Measurements from ENCODE around the gene JAG2. TPM values are rescaled to one million over a fixed set of nuclear protein-coding genes. Genes with fewer than 3 reads are reported as not detected.

Gene JAG2
- total RNA-seq, 4 donors from 2014 or later, result 47.4 to 75.4 (median 67.2) TPM

DNA sequence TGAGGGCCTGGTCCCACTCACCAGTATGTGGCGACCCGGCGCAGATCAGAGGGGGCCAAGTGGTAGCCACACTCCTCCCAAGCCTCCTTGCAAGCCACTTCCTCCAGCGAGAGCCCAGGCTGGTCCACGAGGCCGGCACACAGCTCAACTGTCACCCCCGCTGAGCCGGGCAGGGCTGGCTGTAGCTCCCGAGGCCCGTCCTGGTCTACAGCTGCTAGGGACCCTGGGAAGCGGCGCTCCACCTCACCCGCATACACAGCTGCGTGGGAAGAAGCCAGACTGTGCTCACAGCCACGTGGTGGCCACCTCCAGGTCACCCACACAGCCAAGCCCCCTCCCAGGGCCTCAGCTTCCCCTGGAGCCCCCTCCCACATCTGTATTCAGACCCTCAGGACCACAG, 7.9 kb upstream of the JAG2 start:
- H3K36me3 ChIP-seq, result no peaks in the 10 kb centered on the region
- H3K9me3 ChIP-seq, result no peaks in the 10 kb centered on the region
- H3K4me3 ChIP-seq, result no peak overlapping the region
- no peak for DNase-seq (ENCODE audit: low spot score in 2 of 2)
- TF ChIP-seq POLR2A (IDR thresholded peaks at IDR 0.05) (no peak), CTCF (IDR thresholded peaks at IDR 0.05) (no peak), EP300 (IDR thresholded peaks at IDR 0.05) (no peak), POLR2AphosphoS5 (IDR thresholded peaks at IDR 0.05) (no peak)
- 94% methylated on average over 7 of the region's 15 CpGs for WGBS
- H3K27ac ChIP-seq, result no peak overlapping the region
- peaks cover 7% of the 10 kb centered on the region for H3K27me3 ChIP-seq
- H3K4me1 ChIP-seq, result peaks cover 25% of the 10 kb centered on the region

DNA sequence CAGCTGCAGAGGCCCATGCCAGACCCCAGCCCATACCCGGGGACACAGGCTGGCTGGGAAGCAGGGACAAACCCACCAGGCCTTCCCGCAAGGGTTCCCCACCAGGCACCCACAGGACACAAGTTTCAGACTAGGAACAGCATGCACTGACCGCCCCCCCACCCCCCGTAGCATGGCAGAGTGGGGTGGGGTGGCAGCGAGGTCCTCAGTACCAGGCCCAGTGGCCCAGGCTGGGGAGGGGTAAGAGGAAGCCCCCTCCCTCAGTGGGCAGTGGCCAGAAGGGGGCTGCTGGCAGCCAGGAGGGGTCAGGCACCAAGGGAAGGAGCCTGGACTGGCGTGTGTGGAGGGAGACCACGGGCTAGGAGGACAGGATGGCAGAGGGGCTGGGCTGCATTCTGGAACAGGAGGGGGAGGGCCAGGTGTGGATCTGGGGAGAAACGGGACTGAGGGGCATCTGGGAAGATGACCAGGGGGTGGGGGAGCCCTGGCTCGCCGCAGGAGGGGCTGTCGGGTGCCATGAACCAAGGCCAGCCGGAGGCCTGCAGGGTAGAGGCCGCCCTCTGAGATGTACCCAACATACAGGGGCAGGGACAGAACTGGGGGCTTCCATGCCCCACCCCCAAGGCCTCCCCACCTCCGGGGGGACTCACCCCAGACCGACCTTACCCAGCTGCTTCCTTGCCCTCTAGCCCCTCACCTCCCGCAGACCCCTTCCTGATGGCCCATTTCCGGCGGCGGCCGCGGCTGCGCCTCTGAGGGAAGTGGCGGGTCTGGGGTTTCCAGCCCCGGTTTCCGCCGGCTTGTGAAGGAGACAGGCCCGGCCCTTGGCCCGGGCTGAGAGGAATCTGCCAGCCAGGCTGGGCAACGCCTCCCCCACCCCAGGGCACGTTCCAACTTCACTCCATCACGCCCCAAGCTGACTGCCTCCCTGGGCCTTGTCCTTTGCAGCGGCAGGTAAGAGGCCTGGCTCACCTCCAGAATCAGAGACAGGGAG, 5.6 kb upstream of the JAG2 start:
- no peaks in the 10 kb centered on the region for H3K36me3 ChIP-seq

GRCh38 chr14:105173145-105173544, 4.6 kb upstream of the JAG2 start:
- 91% methylated on average over 13 of the region's 13 CpGs for WGBS
- no peak overlapping the region for H3K27ac ChIP-seq
- H3K36me3 ChIP-seq, result no peaks in the 10 kb centered on the region
- peaks cover 34% of the 10 kb centered on the region for H3K4me1 ChIP-seq
- no peak for DNase-seq (ENCODE audit: low spot score in 2 of 2)
- no peak overlapping the region for H3K4me3 ChIP-seq
- no peaks in the 10 kb centered on the region for H3K9me3 ChIP-seq
- peaks cover 34% of the 10 kb centered on the region for H3K27me3 ChIP-seq
- TF ChIP-seq CTCF (IDR thresholded peaks at IDR 0.05) (no peak), POLR2AphosphoS5 (IDR thresholded peaks at IDR 0.05) (no peak), POLR2A (IDR thresholded peaks at IDR 0.05) (no peak), EP300 (IDR thresholded peaks at IDR 0.05) (no peak)

More for the DNA sequence above, 5.6 kb upstream of the JAG2 start:
- Histone ChIP-seq H3K4me3 (no peak overlapping the region), H3K4me1 (peaks cover 30% of the 10 kb centered on the region), H3K27ac (no peak overlapping the region), H3K9me3 (no peaks in the 10 kb centered on the region), H3K27me3 (peaks cover 30% of the 10 kb centered on the region)
- no peak for DNase-seq (ENCODE audit: low spot score in 2 of 2)
- TF ChIP-seq EP300 (IDR thresholded peaks at IDR 0.05) (no peak), CTCF (IDR thresholded peaks at IDR 0.05) (no peak), POLR2A (IDR thresholded peaks at IDR 0.05) (no peak), POLR2AphosphoS5 (IDR thresholded peaks at IDR 0.05) (no peak)
- WGBS, result 40% methylated on average over 23 of the region's 32 CpGs

GRCh38 chr14:105172476-105172875, 3.9 kb upstream of the JAG2 start:
- WGBS, result no CpG with 5 or more reads among the region's 7 CpGs
- H3K27me3 ChIP-seq, result peaks cover 40% of the 10 kb centered on the region
- H3K4me1 ChIP-seq, result peaks cover 40% of the 10 kb centered on the region

More at GRCh38 chr14:105172476-105172875, 3.9 kb upstream of the JAG2 start:
- no peak for TF ChIP-seq POLR2A (IDR thresholded peaks at IDR 0.05)
- TF ChIP-seq CTCF (IDR thresholded peaks at IDR 0.05), result no peak
- no peak for TF ChIP-seq EP300 (IDR thresholded peaks at IDR 0.05)
- TF ChIP-seq POLR2AphosphoS5 (IDR thresholded peaks at IDR 0.05), result no peak
- no peaks in the 10 kb centered on the region for H3K9me3 ChIP-seq
- H3K4me3 ChIP-seq, result no peak overlapping the region
- no peak overlapping the region for H3K27ac ChIP-seq
- no peak for DNase-seq (ENCODE audit: low spot score in 2 of 2)
- H3K36me3 ChIP-seq, result no peaks in the 10 kb centered on the region

Data from suprapubic skin (tissue), 4 donors.